Naive B cell (primary cell): ENCODE measurements around the gene PLAAT2. TPM values are rescaled to one million over a fixed set of nuclear protein-coding genes. Genes with fewer than 3 reads are reported as not detected.

ENCODE experiments used
- polyA plus RNA-seq, 6 donors: library from polyadenylated mRNA; unstranded; fragments of 300-500 nt; fragmentation: Illumina TruSeq; gene quantifications; one replicate each; pipeline ENCODE4 v1.2.3, GENCODE V29; 2021; ENCODE audit warnings: low read depth in 6 of 6

The PLAAT2 gene
- polyA plus RNA-seq, 6 donors from 2014 or later, result not detected

Other genes starting within 250 kb of the PLAAT2 start
- not detected for gene SLC22A9, start 193.6 kb downstream of the PLAAT2 start, polyA plus RNA-seq
- not detected for gene PLAAT5, start 72.2 kb downstream of the PLAAT2 start, polyA plus RNA-seq
- gene LGALS12, start 57.3 kb downstream of the PLAAT2 start, polyA plus RNA-seq, result 1 to 10 TPM in 1 of 6 donors, under 1 TPM in 3, not detected in 2; 0.17 to 1.2 (median 0.34) TPM
- 10 to 100 TPM; 31.7 to 72.1 (median 42.2) TPM for gene PLAAT4, start 26.6 kb downstream of the PLAAT2 start, polyA plus RNA-seq
- under 1 TPM in 3 of 6 donors, not detected in 3; 0.21 to 0.40 (median 0.38) TPM for gene PLAAT3, start 51.1 kb upstream of the PLAAT2 start, polyA plus RNA-seq
- gene ATL3, start 108.0 kb upstream of the PLAAT2 start, polyA plus RNA-seq, result 10 to 100 TPM; 15.9 to 22.4 (median 20.8) TPM
- 10 to 100 TPM; 20.6 to 59.8 (median 27.8) TPM for gene RTN3, start 118.1 kb upstream of the PLAAT2 start, polyA plus RNA-seq
- under 1 TPM in 5 of 6 donors, not detected in 1; 0.09 to 0.44 (median 0.23) TPM for gene ZFTA, start 205.4 kb upstream of the PLAAT2 start, polyA plus RNA-seq